H9 (cell line): ENCODE results near the gene SOCS6. TPM values are rescaled to one million over a fixed set of nuclear protein-coding genes. Genes with fewer than 3 reads are reported as not detected.

Experiments
- DNase-seq: peaks from one replicate; pipeline ENCODE4 v3.0.0-alpha.2; 2017
- H2AFZ ChIP-seq: one replicate; pipeline ENCODE4 v1.6.1; 2013; ENCODE audit warnings: mild to moderate bottlenecking, low read length, control low read depth, moderate library complexity
- H2AK5ac ChIP-seq: 2 replicates; pipeline ENCODE4 v1.6.1; 2013; ENCODE audit warnings: low read length, control low read depth, mixed read lengths; ENCODE audit not compliant: insufficient read length
- H2BK120ac ChIP-seq: one replicate; pipeline ENCODE4 v1.6.1; 2013; ENCODE audit warnings: low read depth, mild to moderate bottlenecking, low read length, control low read depth, inconsistent platforms; ENCODE audit not compliant: poor library complexity, severe bottlenecking
- H2BK12ac ChIP-seq: 2 replicates; pipeline ENCODE4 v1.6.1; 2013; ENCODE audit warnings: low read length, control low read depth, mixed read lengths, low read depth; ENCODE audit not compliant: insufficient read length
- H2BK15ac ChIP-seq: 2 replicates; pipeline ENCODE4 v1.6.1; 2013; ENCODE audit warnings: low read depth, low read length, control low read depth
- H2BK20ac ChIP-seq: one replicate; pipeline ENCODE4 v1.6.1; 2013; ENCODE audit warnings: low read depth, mild to moderate bottlenecking, low read length, control low read depth, inconsistent platforms; ENCODE audit not compliant: poor library complexity, severe bottlenecking
- H2BK5ac ChIP-seq: 2 replicates; pipeline ENCODE4 v1.6.1; 2013; ENCODE audit warnings: low read length, control low read depth, mixed read lengths; ENCODE audit not compliant: insufficient read length
- H3K14ac ChIP-seq: 2 replicates; pipeline ENCODE4 v1.6.1; 2013; ENCODE audit warnings: low read length, control low read depth; ENCODE audit not compliant: insufficient read depth
- H3K18ac ChIP-seq: 2 replicates; pipeline ENCODE4 v1.6.1; 2013; ENCODE audit warnings: low read depth, mild to moderate bottlenecking, mixed read lengths, low read length, control low read depth; ENCODE audit not compliant: insufficient read length
- H3K23ac ChIP-seq: 2 replicates; pipeline ENCODE4 v1.6.1; 2013; ENCODE audit warnings: low read length, control low read depth, mixed read lengths, low read depth; ENCODE audit not compliant: insufficient read length
- H3K23me2 ChIP-seq: 2 replicates; pipeline ENCODE4 v1.6.1; 2013; ENCODE audit warnings: low read depth, mild to moderate bottlenecking, mixed read lengths, low read length, control low read depth; ENCODE audit not compliant: insufficient read length, poor library complexity, severe bottlenecking
- H3K27ac ChIP-seq: 2 replicates; pipeline ENCODE4 v1.5.1; 2013; ENCODE audit warnings: low read length, control low read depth, mixed read lengths, low read depth; ENCODE audit not compliant: insufficient read length
- H3K27me3 ChIP-seq: 2 replicates; pipeline ENCODE4 v1.6.1; 2013; ENCODE audit warnings: low read length, control low read depth, inconsistent platforms; ENCODE audit not compliant: insufficient read depth
- H3K4ac ChIP-seq: 2 replicates; pipeline ENCODE4 v1.6.1; 2013; ENCODE audit warnings: low read depth, mild to moderate bottlenecking, control low read depth, inconsistent platforms, low read length, moderate library complexity
- H3K4me1 ChIP-seq: 2 replicates; pipeline ENCODE4 v1.6.1; 2013; ENCODE audit warnings: low read length, control low read depth, inconsistent platforms; ENCODE audit not compliant: insufficient read depth
- H3K4me2 ChIP-seq: 2 replicates; pipeline ENCODE4 v1.6.1; 2013; ENCODE audit warnings: low read length, control low read depth, mixed read lengths; ENCODE audit not compliant: insufficient read length, insufficient read depth
- H3K56ac ChIP-seq: 2 replicates; pipeline ENCODE4 v1.6.1; 2013; ENCODE audit warnings: low read depth, mild to moderate bottlenecking, mixed read lengths, low read length, control low read depth; ENCODE audit not compliant: insufficient read length
- H3K79me1 ChIP-seq: 2 replicates; pipeline ENCODE4 v1.6.1; 2013; ENCODE audit warnings: low read depth, mild to moderate bottlenecking, moderate library complexity, low read length, control low read depth, inconsistent platforms; ENCODE audit not compliant: insufficient read depth, poor library complexity, severe bottlenecking
- H3K79me2 ChIP-seq: 2 replicates; pipeline ENCODE4 v1.6.1; 2013; ENCODE audit warnings: low read length, control low read depth, inconsistent platforms; ENCODE audit not compliant: insufficient read depth
- H3K9ac ChIP-seq: 2 replicates; pipeline ENCODE4 v1.6.1; 2013; ENCODE audit warnings: low read length, control low read depth, mixed read lengths; ENCODE audit not compliant: insufficient read length; ENCODE audit errors: extremely low read depth
- H3K9me3 ChIP-seq: one replicate; pipeline ENCODE4 v1.6.1; 2013; ENCODE audit warnings: low read depth, low read length, inconsistent platforms; ENCODE audit not compliant: control insufficient read depth
- H3T11ph ChIP-seq: one replicate; pipeline ENCODE4 v1.6.1; 2013; ENCODE audit warnings: mild to moderate bottlenecking, low read length, control low read depth, inconsistent platforms
- H4K20me1 ChIP-seq: one replicate; pipeline ENCODE4 v1.6.1; 2013; ENCODE audit not compliant: control insufficient read depth, insufficient read length, insufficient read depth
- H4K5ac ChIP-seq: 2 replicates; pipeline ENCODE4 v1.6.1; 2013; ENCODE audit warnings: low read depth, mild to moderate bottlenecking, mixed read lengths, low read length, control low read depth; ENCODE audit not compliant: insufficient read length
- H4K8ac ChIP-seq: replicated peaks from 2 replicates; pipeline ENCODE4 v1.6.1; 2013; ENCODE audit warnings: low read length, control low read depth, mixed read lengths, low read depth; ENCODE audit not compliant: insufficient read length
- H4K91ac ChIP-seq: 2 replicates; pipeline ENCODE4 v1.6.1; 2013; ENCODE audit warnings: low read depth, mild to moderate bottlenecking, moderate library complexity, mixed read lengths, low read length, control low read depth; ENCODE audit not compliant: insufficient read length
- H3K27ac Mint-ChIP-seq, 3 experiments: 2 replicates in 2 of 3; 3 replicates in 1 of 3; pipeline ENCODE4 v1.8.0; 2020 to 2021; ENCODE audit warnings: mixed read lengths in 3 of 3, mild to moderate bottlenecking in 1 of 3, moderate library complexity in 1 of 3
- H3K27me3 Mint-ChIP-seq: 2 replicates; pipeline ENCODE4 v1.8.0; 2021; ENCODE audit warnings: low read depth, mild to moderate bottlenecking, moderate library complexity, mixed read lengths
- H3K36me3 Mint-ChIP-seq, 3 experiments: 2 replicates in 2 of 3; 3 replicates in 1 of 3; pipeline ENCODE4 v1.8.0; 2020 to 2021; ENCODE audit warnings: low read depth in 3 of 3, mixed read lengths in 3 of 3; ENCODE audit not compliant: insufficient read depth in 1 of 3
- H3K4me1 Mint-ChIP-seq, 2 experiments: 2 replicates each; pipeline ENCODE4 v1.8.0; 2020; ENCODE audit warnings: mixed read lengths in 2 of 2
- H3K4me3 Mint-ChIP-seq, 2 experiments: 2 replicates in 1 of 2; 3 replicates in 1 of 2; pipeline ENCODE4 v1.8.0; 2020 to 2021; ENCODE audit warnings: mild to moderate bottlenecking in 2 of 2, mixed read lengths in 2 of 2, moderate library complexity in 1 of 2
- H3K9me3 Mint-ChIP-seq, 2 experiments: 2 replicates in 1 of 2; 3 replicates in 1 of 2; pipeline ENCODE4 v1.8.0; 2020; ENCODE audit warnings: mild to moderate bottlenecking in 2 of 2, mixed read lengths in 2 of 2, moderate library complexity in 1 of 2
- CTCF ChIP-seq: fragments of 200-600 bp; sonication (generic); conservative IDR thresholded peaks from 3 replicates; pipeline ENCODE4 v1.8.0; 2021; ENCODE audit warnings: antibody characterized with exemption, mild to moderate bottlenecking
- WGBS: extraction: QIAGEN DNeasy Blood & Tissue Kit; methylation state at CpG from one replicate; pipeline ENCODE4 v1.1.7; 2013; ENCODE audit warnings: missing lambda C conversion rate, low lambda C conversion rate, mixed read lengths; ENCODE audit not compliant: insufficient read length; ENCODE audit errors: extremely low coverage; 5-methylcytosine and 5-hydroxymethylcytosine counted together
- total RNA-seq: library from RNA; stranded (reverse); gene quantifications from 2 replicates; pipeline ENCODE4 v1.2.1, GENCODE V29; 2021

Gene SOCS6
- total RNA-seq, 1 experiment from 2014 or later = 24.5 TPM

GRCh38 chr18:70322385-70322784 lies 33.5 kb downstream of the SOCS6 start:
- Histone ChIP-seq H3K9me3 (no peaks in the 10 kb centered on the region), H2BK20ac (no peak overlapping the region), H2BK12ac (no peak overlapping the region), H2AFZ (no peak overlapping the region), H4K20me1 (no peaks in the 10 kb centered on the region), H3K14ac (no peak overlapping the region), H4K8ac (no peak overlapping the region), H3K27me3 (no peaks in the 10 kb centered on the region), H3K79me1 (no peaks in the 10 kb centered on the region), H3K23ac (no peak overlapping the region), H3K56ac (no peak overlapping the region), H2AK5ac (no peak overlapping the region), H3K18ac (no peak overlapping the region), H3K27ac (no peak overlapping the region), H3K9ac (no peak overlapping the region), H3K4me1 (no peaks in the 10 kb centered on the region), H3K4me2 (no peak overlapping the region), H3K23me2 (no peaks in the 10 kb centered on the region), H3K4ac (no peak overlapping the region), H2BK15ac (no peak overlapping the region), H3K79me2 (peaks cover 5% of the 10 kb centered on the region; the same call in 1 of the 2 replicates), H3T11ph (no peak overlapping the region), H4K91ac (no peak overlapping the region), H4K5ac (no peak overlapping the region), H2BK5ac (no peak overlapping the region), H2BK120ac (no peak overlapping the region)
- TF ChIP-seq CTCF = no peak
- no peaks in the 10 kb centered on the region for H3K27me3 Mint-ChIP-seq
- no peak overlapping the region for H3K4me3 Mint-ChIP-seq
- no peak overlapping the region for H3K27ac Mint-ChIP-seq
- DNase-seq = no peak
- no peaks in the 10 kb centered on the region for H3K9me3 Mint-ChIP-seq
- peaks cover 8 to 20% (median 15%) of the 10 kb centered on the region in 3 experiments; a peak in 6 of 7 replicates for H3K36me3 Mint-ChIP-seq
- WGBS = no CpG with 5 or more reads among the region's 2 CpGs
- H3K4me1 Mint-ChIP-seq = peaks cover 6% of the 10 kb centered on the region in 2 experiments; a peak in 3 of 4 replicates
